HS-5 (cell line): Measurements from ENCODE around the gene REXO2.

Experiments
- DNase-seq: peaks from one replicate; pipeline ENCODE4 v3.0.0-alpha.2; 2012; ENCODE audit warnings: low read depth

The REXO2 gene

GRCh38 chr11:114439229-114440120 is at the start of gene REXO2:
TSS of gene REXO2 (plus strand) at chr11:114439467. CDS start at chr11:114439529, 62 bp downstream.
- DNase-seq, result peak; percentile 63

GRCh38 chr11:114392735-114393667 is 46.3 kb upstream of the REXO2 start:
- no peak for DNase-seq

- DNase-seq, result no peak
These were observed 43.5 kb upstream of the REXO2 start for GRCh38 chr11:114395736-114396135.

- DNase-seq, result no peak
These were observed 42.4 kb upstream of the REXO2 start for GRCh38 chr11:114396916-114397315.

- no peak for DNase-seq
These were observed 41.8 kb upstream of the REXO2 start for GRCh38 chr11:114397349-114397982.

- no peak for DNase-seq
These were observed 40.9 kb upstream of the REXO2 start for GRCh38 chr11:114398303-114398920.

- no peak for DNase-seq
These were observed 39.6 kb upstream of the REXO2 start for GRCh38 chr11:114399490-114400215.

- DNase-seq, result peak; percentile 95
These were observed 38.9 kb upstream of the REXO2 start, which contains the start of the genes C11orf71 and RBM7 for GRCh38 chr11:114400216-114400914. TSS of gene C11orf71 (minus strand) at chr11:114400511. CDS start at chr11:114400331, 180 bp downstream. TSS of gene RBM7 (plus strand) at chr11:114400666. CDS start at chr11:114400672, 6 bp downstream.

GRCh38 chr11:114400915-114401223 is 38.4 kb upstream of the REXO2 start:
- DNase-seq, result no peak

- DNase-seq, result no peak
These were observed 38.0 kb upstream of the REXO2 start for GRCh38 chr11:114401311-114401710.

GRCh38 chr11:114412946-114413345 is 26.3 kb upstream of the REXO2 start:
- DNase-seq, result no peak

- DNase-seq, result no peak
These were observed 25.3 kb upstream of the REXO2 start for GRCh38 chr11:114413958-114414357.

- DNase-seq, result no peak
These were observed 22.8 kb upstream of the REXO2 start for GRCh38 chr11:114416441-114416961.

GRCh38 chr11:114426280-114426679 is 13.0 kb upstream of the REXO2 start:
- DNase-seq, result no peak

- DNase-seq, result no peak
These were observed 9.0 kb upstream of the REXO2 start for GRCh38 chr11:114430290-114430689.

GRCh38 chr11:114432893-114433292 is 6.4 kb upstream of the REXO2 start:
- DNase-seq, result no peak

- DNase-seq, result no peak
These were observed 5.9 kb upstream of the REXO2 start for GRCh38 chr11:114433376-114433775.

- no peak for DNase-seq
These were observed 964 bp upstream of the REXO2 start for GRCh38 chr11:114438303-114438702.

GRCh38 chr11:114440121-114440860 is 1.0 kb downstream of the REXO2 start:
- peak; percentile 2 for DNase-seq
